ENCODE measurements around the gene NPM1.

GRCh38 chr5:171365351-171365750 lies 22.3 kb upstream of the NPM1 start:
- TF ChIP-seq CTCF (IDR thresholded peaks at IDR 0.05), result no peak
- TF ChIP-seq POLR2A (IDR thresholded peaks at IDR 0.05), result no peak
